GM12878 (cell line): ENCODE measurements around the gene SEMA4A.

Source experiments
- BRCA1 ChIP-seq: IDR thresholded peaks from 2 replicates; pipeline ENCODE4 v1.6.1; 2011; ENCODE audit warnings: low read depth, low read length, improper control_type of control experiment
- CTCF ChIP-seq, 3 experiments: IDR thresholded peaks in 2 of 3; conservative IDR thresholded peaks in 1 of 3; 2 replicates each; pipeline ENCODE4 v1.5.1; 2011; ENCODE audit warnings: low read depth in 3 of 3, low read length in 3 of 3, mild to moderate bottlenecking in 3 of 3, control low read depth in 2 of 3, moderate library complexity in 2 of 3, inconsistent platforms in 1 of 3, mixed read lengths in 1 of 3; ENCODE audit not compliant: control insufficient read depth in 2 of 3, insufficient read depth in 1 of 3; ENCODE audit errors: extremely low read depth in 1 of 3
- HCFC1 ChIP-seq: fragments of 150-350 bp; IDR thresholded peaks from 2 replicates; pipeline ENCODE4 v1.6.1; 2014; ENCODE audit warnings: low read length
- JUNB ChIP-seq: IDR thresholded peaks from 2 replicates; pipeline ENCODE4 v1.6.1; 2016; ENCODE audit warnings: antibody characterized with exemption, mild to moderate bottlenecking
- JUND ChIP-seq: IDR thresholded peaks from 2 replicates; pipeline ENCODE4 v1.6.1; 2012; ENCODE audit warnings: low read depth, mild to moderate bottlenecking, low read length, improper control_type of control experiment, moderate library complexity
- KAT2A ChIP-seq: conservative IDR thresholded peaks from 2 replicates; pipeline ENCODE4 v1.6.1; 2011; ENCODE audit warnings: low read depth, low read length; ENCODE audit not compliant: control insufficient read depth
- MXI1 ChIP-seq: fragments of 150-350 bp; IDR thresholded peaks from 2 replicates; pipeline ENCODE4 v1.6.1; 2011; ENCODE audit warnings: low read depth, mild to moderate bottlenecking, inconsistent platforms, low read length, improper control_type of control experiment
- NFYB ChIP-seq: IDR thresholded peaks from 2 replicates; pipeline ENCODE4 v1.6.1; 2011; ENCODE audit warnings: low read depth, mild to moderate bottlenecking, low read length, improper control_type of control experiment, moderate library complexity; ENCODE audit not compliant: insufficient read depth
- POLR2AphosphoS5 ChIP-seq: IDR thresholded peaks from 2 replicates; pipeline ENCODE4 v1.6.1; 2011; ENCODE audit warnings: mild to moderate bottlenecking, low read length, inconsistent platforms
- SMAD5 ChIP-seq: IDR thresholded peaks from 2 replicates; pipeline ENCODE4 v1.6.1; 2016; ENCODE audit warnings: antibody characterized with exemption, low read depth
- ZNF24 ChIP-seq: fragments of 450-650 bp; IDR thresholded peaks from 2 replicates; pipeline ENCODE4 v1.6.1; 2017; ENCODE audit warnings: antibody characterized with exemption, mild to moderate bottlenecking
- TF ChIP-seq, protein P1 (sequence below): IDR thresholded peaks from 2 replicates; pipeline ENCODE4 v1.6.1; 2011; ENCODE audit warnings: low read depth, low read length, improper control_type of control experiment, borderline replicate concordance

- TF ChIP-seq MXI1 (no peak), BRCA1 (no peak), KAT2A (no peak), CTCF (IDR thresholded peaks at IDR 0.05 in 2 of 3, conservative IDR thresholded peaks at IDR 0.05 in 1 of 3; ENCODE audit: control insufficient read depth in 2 of 3, extremely low read depth in 1 of 3, insufficient read depth in 1 of 3, low read depth in 3 of 3, low read length in 3 of 3) (no peak), HCFC1 (no peak), ZNF24 (no peak), POLR2AphosphoS5 (no peak), NFYB (no peak), JUND (no peak), SMAD5 (no peak), JUNB (no peak)
- TF ChIP-seq, protein P1, sequence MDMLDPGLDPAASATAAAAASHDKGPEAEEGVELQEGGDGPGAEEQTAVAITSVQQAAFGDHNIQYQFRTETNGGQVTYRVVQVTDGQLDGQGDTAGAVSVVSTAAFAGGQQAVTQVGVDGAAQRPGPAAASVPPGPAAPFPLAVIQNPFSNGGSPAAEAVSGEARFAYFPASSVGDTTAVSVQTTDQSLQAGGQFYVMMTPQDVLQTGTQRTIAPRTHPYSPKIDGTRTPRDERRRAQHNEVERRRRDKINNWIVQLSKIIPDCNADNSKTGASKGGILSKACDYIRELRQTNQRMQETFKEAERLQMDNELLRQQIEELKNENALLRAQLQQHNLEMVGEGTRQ: no peak
These were observed 6.8 kb downstream of the SEMA4A start for GRCh38 chr1:156160000-156160742.
